CD4-positive, alpha-beta T cell (primary cell): Measurements from ENCODE around the gene TMEM63A. TPM values are rescaled to one million over a fixed set of nuclear protein-coding genes. Genes with fewer than 3 reads are reported as not detected.

ENCODE experiments used
- ATAC-seq: fragments of 200-7000 bp; cut with Tn5 transposase; one replicate; pipeline ENCODE4 v1.10.0; 2022; ENCODE audit warnings: mild to moderate bottlenecking; ENCODE audit not compliant: poor library complexity
- CTCF ChIA-PET: fragments of 350-600 bp; sonication (Branson Sonifier 250); formaldehyde crosslinking; loops from one replicate; lab custom pipeline; 2021; ENCODE audit warnings: antibody characterized with exemption, inconsistent platforms; lab: Charles Lee
- POLR2A ChIA-PET: fragments of 350-600 bp; sonication (Branson Sonifier 250); formaldehyde crosslinking; loops from one replicate; lab custom pipeline; 2021; ENCODE audit warnings: antibody characterized with exemption, inconsistent platforms; lab: Charles Lee
- DNase-seq, 14 experiments: peaks; one replicate each; pipeline ENCODE4 v3.0.0-alpha.2; 2013 to 2020; ENCODE audit warnings: mixed read lengths in 2 of 14
- H3K27ac ChIP-seq, 2 donors: one replicate each; pipeline versions ENCODE4 v1.5.1 to v1.7.0; 2013; ENCODE audit warnings: low read length in 2 of 2, low read depth in 1 of 2, mild to moderate bottlenecking in 1 of 2
- H3K27me3 ChIP-seq, 2 experiments: 1 replicate in 1 of 2; 2 replicates in 1 of 2; pipeline versions ENCODE4 v1.6.1 to v1.7.0; 2013; ENCODE audit warnings: low read length in 2 of 2, control low read depth in 1 of 2, mild to moderate bottlenecking in 1 of 2, moderate library complexity in 1 of 2; ENCODE audit not compliant: insufficient read depth in 2 of 2, control insufficient read depth in 1 of 2
- H3K36me3 ChIP-seq: one replicate; pipeline ENCODE4 v1.6.1; 2013; ENCODE audit warnings: low read length, control low read depth; ENCODE audit not compliant: insufficient read depth
- H3K4me1 ChIP-seq: one replicate; pipeline ENCODE4 v1.6.1; 2013; ENCODE audit warnings: low read length, control low read depth; ENCODE audit not compliant: insufficient read depth
- H3K4me3 ChIP-seq: one replicate; pipeline ENCODE4 v1.5.1; 2013; ENCODE audit warnings: mild to moderate bottlenecking, low read length, moderate library complexity
- H3K9me3 ChIP-seq, 2 experiments: 1 replicate in 1 of 2; 2 replicates in 1 of 2; pipeline versions ENCODE4 v1.6.1 to v1.7.0; 2013; ENCODE audit warnings: low read length in 2 of 2, mild to moderate bottlenecking in 2 of 2, control low read depth in 1 of 2, moderate library complexity in 1 of 2; ENCODE audit not compliant: control insufficient read depth in 1 of 2, insufficient read depth in 1 of 2
- H3K27ac Mint-ChIP-seq: one replicate; pipeline ENCODE4 v1.8.0; 2020; ENCODE audit warnings: mixed read lengths
- H3K27me3 Mint-ChIP-seq: one replicate; pipeline ENCODE4 v1.8.0; 2021; ENCODE audit warnings: mixed read lengths
- H3K36me3 Mint-ChIP-seq: one replicate; pipeline ENCODE4 v1.8.0; 2021; ENCODE audit warnings: low read depth, mixed read lengths
- H3K4me1 Mint-ChIP-seq: one replicate; pipeline ENCODE4 v1.8.0; 2021; ENCODE audit warnings: low read depth, mixed read lengths
- H3K4me3 Mint-ChIP-seq: one replicate; pipeline ENCODE4 v1.8.0; 2020; ENCODE audit warnings: mild to moderate bottlenecking, mixed read lengths
- H3K9me3 Mint-ChIP-seq: one replicate; pipeline ENCODE4 v1.8.0; 2020; ENCODE audit warnings: mixed read lengths
- intact Hi-C, 2 experiments: fragments of 100-400 bp; cut with DNase I in 1 of 2; cut with micrococcal nuclease in 1 of 2; formaldehyde crosslinking; loops; one replicate each; pipeline versions ENCODE4 v1.15.1 to v1.9.0; 2023 to 2025; cut with DNase I, micrococcal nuclease
- total RNA-seq, 174 experiments: library from RNA in 2 of 174; stranded (reverse) in 2 of 174; gene quantifications; one replicate each; pipeline ENCODE4 v1.2.3 and lab custom pipeline; 2021 to 2026
- TF ChIP-seq, protein P1 (sequence below): fragments of 200-600 bp; IDR thresholded peaks from one replicate; pipeline ENCODE4 v1.8.0; 2022; ENCODE audit warnings: antibody characterized with exemption, mild to moderate bottlenecking

TMEM63A gene
- total RNA-seq, 2 experiments from 2014 or later: 199 to 204 TPM

DNA sequence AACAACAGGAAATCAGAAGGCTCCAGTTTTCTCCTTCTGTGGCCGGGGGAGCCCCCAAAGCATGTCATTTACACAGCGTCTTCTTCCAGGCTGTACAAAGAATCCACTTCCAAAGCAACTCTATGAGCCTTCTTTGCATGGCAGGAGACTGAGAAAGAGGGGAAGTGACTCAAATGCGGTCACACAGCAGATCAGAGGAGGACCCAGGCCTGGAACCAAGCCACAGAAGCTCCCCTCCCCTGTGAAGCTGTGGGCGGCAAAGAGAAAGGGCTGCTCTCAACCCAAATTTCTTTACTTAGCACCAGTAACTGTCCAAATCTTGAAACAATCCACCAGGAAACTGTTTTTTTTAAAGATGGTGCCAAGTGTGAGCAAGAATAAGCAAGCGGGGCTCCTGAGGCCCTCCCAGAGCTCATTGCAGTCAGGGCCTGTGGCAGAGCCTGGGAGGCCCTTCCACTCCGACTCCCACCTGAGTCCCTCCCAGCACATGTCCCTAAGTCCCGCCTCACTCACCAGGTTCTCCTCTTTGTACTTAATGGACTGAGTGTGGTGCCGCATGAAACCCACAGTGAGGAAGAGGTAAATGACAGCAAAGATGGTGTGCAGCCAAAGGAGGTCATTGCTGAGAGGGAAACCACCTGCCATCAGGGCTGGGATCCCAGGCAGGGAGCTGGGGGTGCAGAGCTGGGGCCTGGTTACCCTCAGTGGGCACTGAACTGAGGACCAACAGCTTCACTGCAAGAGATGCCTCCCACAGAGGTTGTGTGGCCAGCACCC, 15.9 kb downstream of the TMEM63A start:
- H3K36me3 Mint-ChIP-seq: peaks cover 90% of the 10 kb centered on the region
- peak; percentile 46 to 87 (median 71) for DNase-seq
- no peaks in the 10 kb centered on the region for H3K27me3 Mint-ChIP-seq
- Histone ChIP-seq H3K36me3 (peaks cover 94% of the 10 kb centered on the region), H3K4me1 (peaks cover 48% of the 10 kb centered on the region), H3K4me3 (peak overlapping the region; percentile 10), H3K27me3 (no peaks in the 10 kb centered on the region), H3K9me3 (no peaks in the 10 kb centered on the region), H3K27ac (peak overlapping the region; percentile 51 to 64)
- H3K4me3 Mint-ChIP-seq: peak overlapping the region; percentile 56
- H3K9me3 Mint-ChIP-seq: no peaks in the 10 kb centered on the region
- ChIA-PET POLR2A (interaction anchor here (0.8 to 3.8 kb wide), 8 partner anchors 10 to 133 kb away, joined by 3 to 41 read pairs (median 7); partner anchors contain the start of genes PYCR2, SDE2, SRP9 and TMEM63A), CTCF (interaction anchor here (1.1 to 2.5 kb wide), 4 partner anchors 16 to 89 kb away, joined by 3 to 10 read pairs (median 5); partner anchors contain the start of genes SRP9 and TMEM63A)
- intact Hi-C loops: loop anchor here (1.0 to 5.0 kb wide), 5 partner anchors 15 to 89 kb away; partner anchors contain the start of gene SRP9 (in 1 of the 2)
- H3K4me1 Mint-ChIP-seq: peaks cover 52% of the 10 kb centered on the region
- peak overlapping the region; percentile 87 for H3K27ac Mint-ChIP-seq
- TF ChIP-seq, protein P1, sequence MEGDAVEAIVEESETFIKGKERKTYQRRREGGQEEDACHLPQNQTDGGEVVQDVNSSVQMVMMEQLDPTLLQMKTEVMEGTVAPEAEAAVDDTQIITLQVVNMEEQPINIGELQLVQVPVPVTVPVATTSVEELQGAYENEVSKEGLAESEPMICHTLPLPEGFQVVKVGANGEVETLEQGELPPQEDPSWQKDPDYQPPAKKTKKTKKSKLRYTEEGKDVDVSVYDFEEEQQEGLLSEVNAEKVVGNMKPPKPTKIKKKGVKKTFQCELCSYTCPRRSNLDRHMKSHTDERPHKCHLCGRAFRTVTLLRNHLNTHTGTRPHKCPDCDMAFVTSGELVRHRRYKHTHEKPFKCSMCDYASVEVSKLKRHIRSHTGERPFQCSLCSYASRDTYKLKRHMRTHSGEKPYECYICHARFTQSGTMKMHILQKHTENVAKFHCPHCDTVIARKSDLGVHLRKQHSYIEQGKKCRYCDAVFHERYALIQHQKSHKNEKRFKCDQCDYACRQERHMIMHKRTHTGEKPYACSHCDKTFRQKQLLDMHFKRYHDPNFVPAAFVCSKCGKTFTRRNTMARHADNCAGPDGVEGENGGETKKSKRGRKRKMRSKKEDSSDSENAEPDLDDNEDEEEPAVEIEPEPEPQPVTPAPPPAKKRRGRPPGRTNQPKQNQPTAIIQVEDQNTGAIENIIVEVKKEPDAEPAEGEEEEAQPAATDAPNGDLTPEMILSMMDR: no peak
- ATAC-seq: peak; percentile 93

DNA sequence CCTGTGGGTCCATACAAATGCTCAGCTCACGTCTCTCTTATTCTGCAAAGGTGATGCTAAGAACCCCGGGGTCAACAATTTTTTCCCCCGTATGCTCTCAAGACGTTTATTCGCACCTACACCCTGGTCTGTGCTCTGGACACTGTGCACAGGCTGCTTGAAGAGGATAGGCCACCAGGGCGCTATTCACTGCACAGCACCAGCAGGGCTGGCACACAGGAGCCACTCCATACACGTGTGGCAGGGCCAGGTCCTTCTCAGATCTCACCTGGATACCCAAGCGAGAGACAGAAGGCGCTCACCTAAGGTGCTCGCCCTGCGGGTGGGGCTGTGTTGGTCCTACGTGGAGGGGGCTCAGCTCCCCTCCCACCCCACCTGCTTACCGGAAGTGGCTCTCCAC, 16.7 kb downstream of the TMEM63A start:
- peak; percentile 38 for ATAC-seq
- Histone ChIP-seq H3K4me1 (peaks cover 44% of the 10 kb centered on the region), H3K4me3 (no peak overlapping the region), H3K27me3 (no peaks in the 10 kb centered on the region), H3K9me3 (no peaks in the 10 kb centered on the region), H3K36me3 (peaks cover 94% of the 10 kb centered on the region), H3K27ac (peak overlapping the region; percentile 51 to 64)
- H3K4me1 Mint-ChIP-seq: peaks cover 45% of the 10 kb centered on the region
- H3K4me3 Mint-ChIP-seq: no peak overlapping the region
- no peaks in the 10 kb centered on the region for H3K9me3 Mint-ChIP-seq
- TF ChIP-seq, protein P1: no peak
- POLR2A ChIA-PET: interaction anchor here (1.0 to 3.8 kb wide), 6 partner anchors 9 to 88 kb away, joined by 3 to 41 read pairs (median 11); partner anchors contain the start of genes PYCR2, SRP9 and TMEM63A
- intact Hi-C loops: loop anchor here in 1 of 2 experiments (5.0 kb wide), 1 partner anchor 88 kb away; the partner anchor contains the start of gene SRP9
- CTCF ChIA-PET: interaction anchor here (1.1 to 2.5 kb wide), 3 partner anchors 16 to 46 kb away, joined by 3 to 10 read pairs (median 5); partner anchors contain the start of gene TMEM63A
- peak in 5 of 14 experiments; percentile 24 to 44 (median 39) for DNase-seq
- H3K36me3 Mint-ChIP-seq: peaks cover 90% of the 10 kb centered on the region
- H3K27ac Mint-ChIP-seq: peak overlapping the region; percentile 87
- no peaks in the 10 kb centered on the region for H3K27me3 Mint-ChIP-seq

DNA sequence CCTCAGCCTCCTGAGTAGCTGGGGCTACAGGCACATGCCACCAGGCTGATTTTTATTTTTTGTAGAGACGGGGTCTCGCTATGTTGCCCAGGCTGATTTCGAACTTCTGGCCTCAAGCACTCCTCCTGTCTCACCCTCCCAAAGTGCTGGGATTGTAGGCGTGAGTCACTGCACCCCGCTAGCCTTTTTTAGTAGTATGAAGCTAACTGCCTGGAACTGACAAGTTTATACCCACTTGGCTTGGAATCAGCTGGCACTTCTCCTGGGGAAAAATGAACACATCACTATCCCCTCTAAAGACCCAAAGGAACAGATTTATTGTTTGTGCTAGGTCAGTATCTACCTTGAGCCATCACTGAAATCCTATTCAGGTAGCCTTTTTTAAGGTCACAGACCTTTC, 19.0 kb downstream of the TMEM63A start:
- Mint-ChIP-seq H3K9me3 (no peaks in the 10 kb centered on the region), H3K27me3 (no peaks in the 10 kb centered on the region), H3K4me3 (no peak overlapping the region), H3K36me3 (peaks cover 95% of the 10 kb centered on the region), H3K4me1 (peaks cover 37% of the 10 kb centered on the region), H3K27ac (peak overlapping the region; percentile 71)
- Histone ChIP-seq H3K4me3 (no peak overlapping the region), H3K4me1 (peaks cover 36% of the 10 kb centered on the region), H3K27ac (no peak overlapping the region), H3K27me3 (no peaks in the 10 kb centered on the region), H3K9me3 (no peaks in the 10 kb centered on the region), H3K36me3 (peaks cover 99% of the 10 kb centered on the region)
- CTCF ChIA-PET: interaction anchor here (1.2 kb wide), 1 partner anchor 48 kb away, joined by 3 read pairs; no protein-coding TSS in a partner anchor
- intact Hi-C loops: no loop called here
- DNase-seq (no peak), ATAC-seq (no peak)
- TF ChIP-seq, protein P1: no peak
- POLR2A ChIA-PET: interaction anchor here (0.7 to 1.1 kb wide), 2 partner anchors 47 to 85 kb away, joined by 3 read pairs; partner anchors contain the start of gene SRP9
